Sigmoid colon (tissue), 7 donors: ENCODE results near the gene ARHGEF10L. TPM values are rescaled to one million over a fixed set of nuclear protein-coding genes. Genes with fewer than 3 reads are reported as not detected.
A peak's percentile ranks its signal among the peaks of the same experiment; 100 is the strongest.

ENCODE experiments used
- DNase-seq: peaks from one replicate; pipeline ENCODE4 v3.0.0-alpha.2; 2019
- H3K27ac ChIP-seq, 4 donors: fragments of 200-600 bp; sonication (generic); one replicate each; pipeline ENCODE4 v1.5.1; 2016 to 2019; ENCODE audit warnings: mild to moderate bottlenecking in 1 of 4
- H3K27me3 ChIP-seq, 3 donors: fragments of 200-600 bp; sonication (generic); one replicate each; pipeline ENCODE4 v1.5.1; 2019; ENCODE audit warnings: mild to moderate bottlenecking in 1 of 3
- H3K36me3 ChIP-seq, 4 donors: fragments of 200-600 bp; sonication (generic); one replicate each; pipeline ENCODE4 v1.5.1; 2016 to 2019
- H3K4me1 ChIP-seq, 4 donors: fragments of 200-600 bp; sonication (generic); one replicate each; pipeline ENCODE4 v1.5.1; 2017 to 2019
- H3K4me3 ChIP-seq, 4 donors: fragments of 200-600 bp; sonication (generic); one replicate each; pipeline ENCODE4 v1.5.1; 2017 to 2019; ENCODE audit warnings: mild to moderate bottlenecking in 2 of 4, moderate library complexity in 1 of 4
- H3K9me3 ChIP-seq, 4 donors: fragments of 200-600 bp in 3 of 4; sonication (generic) in 3 of 4; one replicate each; pipeline versions ENCODE4 v1.5.1 to v1.6.1; 2013 to 2019
- CTCF ChIP-seq, 4 experiments: fragments of 450-650 bp in 3 of 4; fragments of 200-600 bp in 1 of 4; IDR thresholded peaks; one replicate each; pipeline ENCODE4 v1.5.1; 2016 to 2019; ENCODE audit warnings: antibody characterized with exemption in 4 of 4, mild to moderate bottlenecking in 3 of 4, moderate library complexity in 2 of 4
- EP300 ChIP-seq, 4 donors: sonication (generic); formaldehyde crosslinking; IDR thresholded peaks; one replicate each; pipeline ENCODE4 v1.6.1; 2017; ENCODE audit warnings: antibody characterized with exemption in 4 of 4
- POLR2A ChIP-seq, 2 donors: fragments of 450-650 bp; IDR thresholded peaks; one replicate each; pipeline ENCODE4 v1.6.1; 2016; ENCODE audit warnings: antibody characterized with exemption in 2 of 2, mild to moderate bottlenecking in 2 of 2, moderate library complexity in 2 of 2
- POLR2AphosphoS5 ChIP-seq, 4 donors: sonication (generic); formaldehyde crosslinking; IDR thresholded peaks; one replicate each; pipeline ENCODE4 v1.6.1; 2017; ENCODE audit warnings: antibody characterized with exemption in 4 of 4
- WGBS, 2 donors: extraction: QIAGEN DNeasy Blood & Tissue Kit; methylation state at CpG; one replicate each; pipeline ENCODE4 v1.1.7; 2013; 5-methylcytosine and 5-hydroxymethylcytosine counted together
- intact Hi-C: fragments of 100-400 bp; cut with DNase I; formaldehyde crosslinking; loops from one replicate; pipeline ENCODE4 v1.15.1; 2023
- polyA plus RNA-seq, 3 donors: library from polyadenylated mRNA; stranded (reverse); fragments of 200-250 nt; gene quantifications; one replicate each; pipeline ENCODE4 v1.2.3, GENCODE V29; 2013
- total RNA-seq, 4 donors: library from RNA; depleted of rRNA; stranded (reverse); fragments of >200 nt; gene quantifications; one replicate each; pipeline ENCODE4 v1.1.0, GENCODE V29; 2016
- donor health status: healthy with polysubstance abuse.
- donor health status: Bipolar disorder and iron deficiency.
- donor health status: healthy.

The ARHGEF10L gene
- total and polyA plus RNA-seq, 7 donors: 25.0 to 76.2 (median 33.0) TPM

- Histone ChIP-seq H3K9me3 (no peaks in the 10 kb centered on the region), H3K36me3 (no peaks in the 10 kb centered on the region), H3K27ac (peak overlapping the region; percentile 84 to 97 (median 87)), H3K27me3 (no peaks in the 10 kb centered on the region), H3K4me1 (peaks cover 0 to 62% (median 48%) of the 10 kb centered on the region in 4 donors), H3K4me3 (no peak overlapping the region)
- no peak for DNase-seq
- intact Hi-C loops: loop anchor here (5.0 kb wide), 1 partner anchor 34 kb away; no protein-coding TSS in a partner anchor
- WGBS, 2 donors: 91 to 95% methylated on average over 4 of the region's 4 CpGs
- TF ChIP-seq CTCF (IDR thresholded peaks at IDR 0.05) (no peak), POLR2A (IDR thresholded peaks at IDR 0.05) (no peak), POLR2AphosphoS5 (IDR thresholded peaks at IDR 0.05) (no peak), EP300 (IDR thresholded peaks at IDR 0.05) (no peak)
These were observed 6.3 kb upstream of the ARHGEF10L start for GRCh38 chr1:17533201-17533600.

GRCh38 chr1:17535300-17535936 is 4.1 kb upstream of the ARHGEF10L start:
- no peak for DNase-seq

GRCh38 chr1:17538010-17538409 is 1.5 kb upstream of the ARHGEF10L start:
- Histone ChIP-seq H3K36me3 (no peaks in the 10 kb centered on the region), H3K27me3 (no peaks in the 10 kb centered on the region), H3K4me1 (peaks cover 0 to 60% (median 52%) of the 10 kb centered on the region in 4 donors), H3K4me3 (no peak overlapping the region), H3K27ac (peak overlapping the region; percentile 90 to 97 (median 96)), H3K9me3 (no peaks in the 10 kb centered on the region)
- no peak for TF ChIP-seq EP300 (IDR thresholded peaks at IDR 0.05)
- TF ChIP-seq POLR2A (IDR thresholded peaks at IDR 0.05): no peak
- no peak for TF ChIP-seq CTCF (IDR thresholded peaks at IDR 0.05)
- peak in 1 of 4 donors; percentile 12 for TF ChIP-seq POLR2AphosphoS5 (IDR thresholded peaks at IDR 0.05)
- DNase-seq: no peak
- WGBS, 2 donors: 58 to 71% methylated on average over 7 of the region's 7 CpGs
- intact Hi-C loops: loop anchor here (5.0 kb wide), 2 partner anchors 36 to 626 kb away; no protein-coding TSS in a partner anchor

More at GRCh38 chr1:17535300-17535936, 4.1 kb upstream of the ARHGEF10L start:
- H3K4me1 ChIP-seq: peaks cover 0 to 69% (median 58%) of the 10 kb centered on the region in 4 donors
- peak overlapping the region; percentile 39 to 97 (median 90) for H3K27ac ChIP-seq
- H3K27me3 ChIP-seq: no peaks in the 10 kb centered on the region
- TF ChIP-seq EP300 (IDR thresholded peaks at IDR 0.05): no peak
- no peak for TF ChIP-seq CTCF (IDR thresholded peaks at IDR 0.05)
- no peak for TF ChIP-seq POLR2AphosphoS5 (IDR thresholded peaks at IDR 0.05)
- TF ChIP-seq POLR2A (IDR thresholded peaks at IDR 0.05): no peak
- no peaks in the 10 kb centered on the region for H3K36me3 ChIP-seq
- H3K9me3 ChIP-seq: no peaks in the 10 kb centered on the region
- WGBS, 2 donors: 59 to 77% methylated on average over 8 of the region's 8 CpGs
- intact Hi-C loops: loop anchor here (5.0 kb wide), 2 partner anchors 33 to 623 kb away; no protein-coding TSS in a partner anchor
- no peak overlapping the region for H3K4me3 ChIP-seq

GRCh38 chr1:17538428-17539117 is 925 bp upstream of the ARHGEF10L start:
- intact Hi-C loops: loop anchor here (5.0 kb wide), 2 partner anchors 36 to 626 kb away; no protein-coding TSS in a partner anchor
- 7 to 34% methylated on average over 13 of the region's 13 CpGs for WGBS, 2 donors
- peak; percentile 79 for DNase-seq
- TF ChIP-seq EP300 (IDR thresholded peaks at IDR 0.05): no peak
- TF ChIP-seq POLR2AphosphoS5 (IDR thresholded peaks at IDR 0.05): peak in 1 of 4 donors; percentile 4
- TF ChIP-seq POLR2A (IDR thresholded peaks at IDR 0.05): no peak
- no peak for TF ChIP-seq CTCF (IDR thresholded peaks at IDR 0.05)
- Histone ChIP-seq H3K9me3 (no peaks in the 10 kb centered on the region), H3K27ac (peak overlapping the region; percentile 90 to 97 (median 96)), H3K27me3 (no peaks in the 10 kb centered on the region), H3K4me1 (peaks cover 0 to 55% (median 49%) of the 10 kb centered on the region in 4 donors), H3K4me3 (peak overlapping the region in 1 of 4 donors; percentile 87), H3K36me3 (no peaks in the 10 kb centered on the region)
